ENCODE data around the gene ABHD2.
"Not testable (repeated sequence)": the region's sequence is repeated elsewhere in the genome, so short reads cannot be mapped to it uniquely, and the experiment has no call there.

Gene ABHD2

GRCh38 chr15:89227425-89227824 lies 139.2 kb downstream of the ABHD2 start:
- DNase-seq = no peak

GRCh38 chr15:89230277-89230676 lies 142.0 kb downstream of the ABHD2 start:
- DNase-seq = no peak

- no peak for DNase-seq
These were observed 143.6 kb downstream of the ABHD2 start for GRCh38 chr15:89231832-89232231.

- not testable (repeated sequence) for DNase-seq
These were observed 151.9 kb downstream of the ABHD2 start for GRCh38 chr15:89239883-89240810.

GRCh38 chr15:89243046-89243690 lies 154.9 kb downstream of the ABHD2 start:
- no peak for DNase-seq

- DNase-seq = peak; percentile 35 to 94 (median 87)
These were observed 155.7 kb downstream of the ABHD2 start, which contains the start of gene FANCI for GRCh38 chr15:89243691-89244573. Gene FANCI, plus strand, starts transcription at chr15:89243979. Its CDS starts 3,669 bp downstream, at chr15:89247648.

- no peak for DNase-seq
These were observed 156.3 kb downstream of the ABHD2 start for GRCh38 chr15:89244574-89244903.

- DNase-seq = no peak
These were observed 159.2 kb downstream of the ABHD2 start for GRCh38 chr15:89247446-89247845.

- no peak for DNase-seq
These were observed 160.3 kb downstream of the ABHD2 start for GRCh38 chr15:89248584-89248983.

GRCh38 chr15:89250142-89250541 lies 161.9 kb downstream of the ABHD2 start:
- not testable (repeated sequence) for DNase-seq
